HepG2 (cell line): Measurements from ENCODE around the gene POLR2F. TPM values are rescaled to one million over a fixed set of nuclear protein-coding genes. Genes with fewer than 3 reads are reported as not detected.

Experiments
- ATF4 ChIP-seq, 2 experiments: fragments of 450-650 bp in 1 of 2; sonication (generic) in 1 of 2; formaldehyde crosslinking; IDR thresholded peaks; 2 replicates each; pipeline versions ENCODE4 v1.5.0 to v1.8.0; 2020 to 2022; ENCODE audit warnings: mild to moderate bottlenecking in 1 of 2, missing genetic modification reagents in 1 of 2
- BORCS8-MEF2B ChIP-seq: sonication (generic); formaldehyde crosslinking; IDR thresholded peaks from 2 replicates; pipeline ENCODE4 v1.8.0; 2022; ENCODE audit warnings: mild to moderate bottlenecking, missing genetic modification reagents
- CC2D1A ChIP-seq: sonication (generic); formaldehyde crosslinking; IDR thresholded peaks from 2 replicates; pipeline ENCODE4 v1.8.1; 2023; ENCODE audit warnings: mild to moderate bottlenecking, missing genetic modification reagents
- CREB3 ChIP-seq: sonication (generic); formaldehyde crosslinking; IDR thresholded peaks from 2 replicates; pipeline ENCODE4 v1.5.0; 2020; ENCODE audit warnings: missing genetic modification reagents
- DRAP1 ChIP-seq: IDR thresholded peaks from 2 replicates; pipeline ENCODE4 v1.6.1; 2016; ENCODE audit warnings: missing genetic modification reagents, missing compliant biosample characterization
- HOMEZ ChIP-seq: IDR thresholded peaks from 2 replicates; pipeline ENCODE4 v1.6.1; 2016; ENCODE audit warnings: low read depth
- KDM1A ChIP-seq: IDR thresholded peaks from 2 replicates; pipeline ENCODE4 v1.6.1; 2016; ENCODE audit warnings: missing compliant biosample characterization
- MED1 ChIP-seq: sonication (generic); formaldehyde crosslinking; IDR thresholded peaks from 2 replicates; pipeline ENCODE4 v1.4.0; 2020; ENCODE audit warnings: missing genetic modification reagents
- MYPOP ChIP-seq: sonication (generic); formaldehyde crosslinking; IDR thresholded peaks from 2 replicates; pipeline ENCODE4 v1.8.1; 2023; ENCODE audit warnings: mild to moderate bottlenecking, moderate library complexity, missing genetic modification reagents
- SMYD3 ChIP-seq: sonication (generic); formaldehyde crosslinking; IDR thresholded peaks from 2 replicates; pipeline ENCODE4 v1.8.1; 2023; ENCODE audit warnings: mild to moderate bottlenecking, missing genetic modification reagents
- TBL1XR1 ChIP-seq: fragments of 150-350 bp; IDR thresholded peaks from 2 replicates; pipeline ENCODE4 v1.6.1; 2014; ENCODE audit warnings: borderline replicate concordance, low read length; ENCODE audit not compliant: partially characterized antibody
- TEAD2 ChIP-seq: sonication (generic); formaldehyde crosslinking; IDR thresholded peaks from 2 replicates; pipeline ENCODE4 v1.9.0; 2021; ENCODE audit warnings: missing genetic modification reagents
- ZBTB7A ChIP-seq: sonication (generic); formaldehyde crosslinking; IDR thresholded peaks from 2 replicates; pipeline ENCODE4 v1.8.0; 2022; ENCODE audit warnings: mild to moderate bottlenecking, missing genetic modification reagents
- ZFP36 ChIP-seq: fragments of 150-350 bp; IDR thresholded peaks from 2 replicates; pipeline ENCODE4 v1.6.1; 2018; ENCODE audit warnings: borderline replicate concordance, low read length, low read depth; ENCODE audit not compliant: partially characterized antibody
- ZNF10 ChIP-seq: sonication (generic); formaldehyde crosslinking; IDR thresholded peaks from 2 replicates; pipeline ENCODE4 v1.4.0; 2020; ENCODE audit warnings: mild to moderate bottlenecking, low read depth, missing genetic modification reagents, borderline replicate concordance
- ZNF256 ChIP-seq: sonication (generic); formaldehyde crosslinking; conservative IDR thresholded peaks from 2 replicates; pipeline ENCODE4 v1.4.0; 2020; ENCODE audit warnings: missing genetic modification reagents
- ZNF407 ChIP-seq: sonication (generic); formaldehyde crosslinking; IDR thresholded peaks from one replicate; pipeline ENCODE4 v1.5.1; 2020; ENCODE audit warnings: mild to moderate bottlenecking, missing genetic modification reagents; ENCODE audit errors: not compliant biosample characterization
- ZNF552 ChIP-seq: sonication (generic); formaldehyde crosslinking; IDR thresholded peaks from 2 replicates; pipeline ENCODE4 v1.9.0; 2022; ENCODE audit warnings: missing genetic modification reagents, mild to moderate bottlenecking, borderline replicate concordance
- polyA plus RNA-seq, 8 experiments: library from polyadenylated mRNA; depleted of rRNA in 3 of 8; stranded (reverse) in 7 of 8; unstranded in 1 of 8; fragments of >200 nt; fragmentation: Illumina TruSeq in 4 of 8; extraction: Trizol in 4 of 8; gene quantifications; 2 replicates each; pipeline versions ENCODE4 v1.2.1 to v1.2.3, GENCODE V29; 2011 to 2016; ENCODE audit warnings: low read depth in 4 of 8, missing spikeins in 1 of 8, mixed read lengths in 1 of 8; ENCODE audit not compliant: insufficient read depth in 1 of 8
- total RNA-seq, 5 experiments: library from RNA; depleted of rRNA; stranded (reverse); fragments of >200 nt; fragmentation: Illumina TruSeq; extraction: Trizol; gene quantifications; 2 replicates each; pipeline ENCODE4 v1.2.3, GENCODE V29; 2016; ENCODE audit warnings: low read depth in 1 of 5

The POLR2F gene
- total and polyA plus RNA-seq, 2 of the 13 experiments (the other 11 are each of a cell fraction or from before 2014, with no cell fraction given): 135 to 158 TPM

GRCh38 chr22:37951305-37951704, 2.2 kb upstream of the POLR2F start (continued):
- TF ChIP-seq BORCS8-MEF2B (no peak), CREB3 (no peak), TBL1XR1 (no peak), DRAP1 (CRISPR knock-in tag) (no peak), ZNF552 (no peak), HOMEZ (no peak), ZFP36 (no peak), MYPOP (CRISPR knock-in tag) (no peak), TEAD2 (no peak), CC2D1A (no peak), ZNF10 (no peak), KDM1A (no peak), ATF4 (CRISPR knock-in tag; IDR thresholded peaks at IDR 0.05) (no peak), ZNF407 (CRISPR knock-in tag) (no peak), SMYD3 (CRISPR knock-in tag) (no peak), MED1 (CRISPR knock-in tag) (no peak), ZBTB7A (CRISPR knock-in tag) (no peak), ZNF256 (CRISPR knock-in tag) (no peak)
